CD14-positive monocyte (primary cell): ENCODE data around the gene C2orf76. TPM values are rescaled to one million over a fixed set of nuclear protein-coding genes. Genes with fewer than 3 reads are reported as not detected.

Experiments used
- DNase-seq, 3 donors: peaks; one replicate each; pipeline ENCODE4 v3.0.0-alpha.2; 2011 to 2022
- H2AFZ ChIP-seq: 2 replicates; pipeline ENCODE4 v1.6.0; 2012; ENCODE audit warnings: mild to moderate bottlenecking, low read depth, low read length, inconsistent platforms; ENCODE audit not compliant: insufficient read depth, poor library complexity, severe bottlenecking
- H3K27ac ChIP-seq, 2 donors: 1 replicate in 1 of 2; 2 replicates in 1 of 2; pipeline ENCODE4 v1.5.1; 2012 to 2013; ENCODE audit warnings: low read length in 2 of 2, control low read depth in 1 of 2, inconsistent platforms in 1 of 2, low read depth in 1 of 2, mild to moderate bottlenecking in 1 of 2
- H3K27me3 ChIP-seq, 2 donors: one replicate each; pipeline versions ENCODE4 v1.6.0 to v1.6.1; 2011 to 2013; ENCODE audit warnings: low read length in 2 of 2; ENCODE audit not compliant: control insufficient read depth in 2 of 2, insufficient read depth in 2 of 2
- H3K36me3 ChIP-seq, 2 donors: replicated peaks in 1 of 2; 1 replicate in 1 of 2; 2 replicates in 1 of 2; pipeline versions ENCODE4 v1.5.1 to v1.6.1; 2012 to 2013; ENCODE audit warnings: low read length in 2 of 2, control low read depth in 1 of 2, inconsistent platforms in 1 of 2, mild to moderate bottlenecking in 1 of 2; ENCODE audit not compliant: insufficient read depth in 2 of 2, control insufficient read depth in 1 of 2
- H3K4me1 ChIP-seq, 2 donors: 1 replicate in 1 of 2; 2 replicates in 1 of 2; pipeline versions ENCODE4 v1.5.1 to v1.6.1; 2012 to 2013; ENCODE audit warnings: low read length in 2 of 2, control low read depth in 1 of 2, inconsistent platforms in 1 of 2, mild to moderate bottlenecking in 1 of 2, moderate library complexity in 1 of 2; ENCODE audit not compliant: insufficient read depth in 2 of 2, control insufficient read depth in 1 of 2
- H3K4me2 ChIP-seq: replicated peaks from 2 replicates; pipeline ENCODE3; 2012; ENCODE audit warnings: low read length, moderate library complexity, mild to moderate bottlenecking; ENCODE audit not compliant: poor library complexity, severe bottlenecking; ENCODE audit errors: extremely low read depth
- H3K4me3 ChIP-seq, 3 experiments: fragments of 200-600 bp in 1 of 3; sonication (generic) in 1 of 3; replicated peaks in 1 of 3; 1 replicate in 2 of 3; 2 replicates in 1 of 3; pipeline ENCODE4 v1.5.1; 2011 to 2013; ENCODE audit warnings: low read length in 3 of 3, mild to moderate bottlenecking in 3 of 3, control low read depth in 2 of 3, low read depth in 2 of 3, inconsistent platforms in 1 of 3, moderate library complexity in 1 of 3
- H3K79me2 ChIP-seq: 2 replicates; pipeline ENCODE4 v1.6.0; 2012; ENCODE audit warnings: mild to moderate bottlenecking, control low read depth, inconsistent platforms, low read length, moderate library complexity; ENCODE audit not compliant: insufficient read depth
- H3K9ac ChIP-seq: 2 replicates; pipeline ENCODE4 v1.6.0; 2017; ENCODE audit warnings: low read length, mild to moderate bottlenecking; ENCODE audit not compliant: insufficient read depth, poor library complexity, severe bottlenecking
- H3K9me3 ChIP-seq, 2 donors: replicated peaks in 1 of 2; 1 replicate in 1 of 2; 2 replicates in 1 of 2; pipeline versions ENCODE4 v1.5.1 to v1.6.1; 2012 to 2013; ENCODE audit warnings: low read length in 2 of 2, control low read depth in 1 of 2; ENCODE audit not compliant: control insufficient read depth in 1 of 2, insufficient read depth in 1 of 2
- H4K20me1 ChIP-seq: 2 replicates; pipeline ENCODE4 v1.6.0; 2012; ENCODE audit warnings: mild to moderate bottlenecking, low read length, control low read depth, moderate library complexity; ENCODE audit not compliant: insufficient read depth
- H3K27ac Mint-ChIP-seq, 7 donors: one replicate each; pipeline ENCODE4 v1.8.0; 2020; ENCODE audit warnings: mild to moderate bottlenecking in 7 of 7, mixed read lengths in 7 of 7, moderate library complexity in 6 of 7, inconsistent platforms in 2 of 7
- H3K27me3 Mint-ChIP-seq, 3 donors: one replicate each; pipeline ENCODE4 v1.8.0; 2021 to 2022; ENCODE audit warnings: low read depth in 3 of 3, mild to moderate bottlenecking in 3 of 3, mixed read lengths in 3 of 3, moderate library complexity in 3 of 3, inconsistent platforms in 1 of 3
- H3K36me3 Mint-ChIP-seq, 2 donors: one replicate each; pipeline ENCODE4 v1.8.0; 2020; ENCODE audit warnings: mixed read lengths in 2 of 2, inconsistent platforms in 1 of 2, mild to moderate bottlenecking in 1 of 2
- H3K4me1 Mint-ChIP-seq: one replicate; pipeline ENCODE4 v1.8.0; 2020; ENCODE audit warnings: mild to moderate bottlenecking, mixed read lengths
- H3K4me3 Mint-ChIP-seq, 2 donors: one replicate each; pipeline ENCODE4 v1.8.0; 2020; ENCODE audit warnings: mild to moderate bottlenecking in 2 of 2, mixed read lengths in 2 of 2, moderate library complexity in 1 of 2
- H3K9me3 Mint-ChIP-seq, 7 donors: one replicate each; pipeline ENCODE4 v1.8.0; 2020 to 2022; ENCODE audit warnings: mixed read lengths in 7 of 7, mild to moderate bottlenecking in 6 of 7, moderate library complexity in 6 of 7, inconsistent platforms in 2 of 7
- WGBS: methylation state at CpG from one replicate; pipeline ENCODE4 v1.1.5; 2013; ENCODE audit warnings: missing lambda C conversion rate; ENCODE audit not compliant: insufficient coverage; 5-methylcytosine and 5-hydroxymethylcytosine counted together
- intact Hi-C, 2 donors: fragments of 100-400 bp; cut with micrococcal nuclease; formaldehyde crosslinking; loops; one replicate each; pipeline versions ENCODE4 v1.15.0 to v1.15.1; 2023
- polyA plus RNA-seq, 3 donors: library from polyadenylated mRNA; depleted of rRNA in 1 of 3; unstranded in 2 of 3; stranded (reverse) in 1 of 3; fragments of 300-500 nt in 2 of 3; fragments of >200 nt in 1 of 3; fragmentation: Illumina TruSeq in 2 of 3; gene quantifications; 1 replicate in 2 of 3; 2 replicates in 1 of 3; pipeline ENCODE4 v1.2.3, GENCODE V29; 2012 to 2021
- TF ChIP-seq, protein P1 (sequence below): fragments of 200-600 bp; IDR thresholded peaks from one replicate; pipeline ENCODE4 v1.8.0; 2022; ENCODE audit warnings: antibody characterized with exemption, mild to moderate bottlenecking

Gene C2orf76
- polyA plus RNA-seq, 3 donors: 9.7 to 32.5 (median 31.0) TPM

DNA sequence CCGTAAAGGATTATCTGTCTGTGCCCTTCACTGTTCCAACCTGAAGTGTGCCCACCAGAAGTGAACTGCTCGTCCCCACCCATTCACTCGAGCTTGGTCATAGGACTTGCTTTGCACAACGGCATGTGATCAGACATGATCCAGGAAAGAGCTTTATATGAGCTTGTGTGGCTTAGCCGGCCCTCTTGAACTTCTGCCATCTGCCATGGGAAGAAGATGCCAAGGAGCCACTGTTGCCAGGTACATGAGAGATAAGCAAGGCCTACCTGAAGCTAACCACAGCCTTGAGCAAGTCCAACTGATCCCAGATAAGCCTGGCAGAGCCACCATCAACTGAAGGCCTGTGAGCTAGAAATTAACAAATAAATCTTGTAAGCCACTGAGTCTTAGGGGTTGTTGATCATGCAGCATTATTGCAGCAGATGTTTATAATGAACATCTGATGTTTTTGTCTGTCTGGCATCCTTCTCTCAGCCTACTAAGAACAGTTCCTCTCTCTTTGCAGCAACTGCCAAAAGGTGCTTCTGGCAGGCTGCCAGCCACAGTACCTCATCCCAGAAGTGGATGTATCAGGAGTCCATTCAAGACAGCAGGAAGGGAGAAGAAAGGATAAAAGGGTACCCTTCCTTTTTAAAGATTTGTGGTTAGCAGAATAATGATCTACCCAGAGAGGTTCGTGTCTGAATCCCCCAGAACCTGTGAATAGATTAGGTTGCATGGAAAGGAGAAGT lies 16.9 kb upstream of the C2orf76 start:
- H3K36me3 ChIP-seq: no peaks in the 10 kb centered on the region
- H3K9ac ChIP-seq: no peak overlapping the region
- Mint-ChIP-seq H3K27me3 (no peaks in the 10 kb centered on the region), H3K27ac (no peak overlapping the region), H3K4me3 (no peak overlapping the region), H3K36me3 (no peaks in the 10 kb centered on the region), H3K4me1 (peaks cover 19% of the 10 kb centered on the region), H3K9me3 (no peaks in the 10 kb centered on the region)
- H3K9me3 ChIP-seq: no peaks in the 10 kb centered on the region
- peaks cover 15 to 22% of the 10 kb centered on the region in 2 donors for H3K4me1 ChIP-seq
- WGBS: 80% methylated on average over 6 of the region's 6 CpGs
- no peaks in the 10 kb centered on the region for H3K79me2 ChIP-seq
- H3K4me2 ChIP-seq: no peak overlapping the region
- H3K4me3 ChIP-seq: no peak overlapping the region
- H4K20me1 ChIP-seq: no peaks in the 10 kb centered on the region
- DNase-seq: no peak
- no peak overlapping the region for H3K27ac ChIP-seq
- no peaks in the 10 kb centered on the region for H3K27me3 ChIP-seq
- TF ChIP-seq, protein P1, sequence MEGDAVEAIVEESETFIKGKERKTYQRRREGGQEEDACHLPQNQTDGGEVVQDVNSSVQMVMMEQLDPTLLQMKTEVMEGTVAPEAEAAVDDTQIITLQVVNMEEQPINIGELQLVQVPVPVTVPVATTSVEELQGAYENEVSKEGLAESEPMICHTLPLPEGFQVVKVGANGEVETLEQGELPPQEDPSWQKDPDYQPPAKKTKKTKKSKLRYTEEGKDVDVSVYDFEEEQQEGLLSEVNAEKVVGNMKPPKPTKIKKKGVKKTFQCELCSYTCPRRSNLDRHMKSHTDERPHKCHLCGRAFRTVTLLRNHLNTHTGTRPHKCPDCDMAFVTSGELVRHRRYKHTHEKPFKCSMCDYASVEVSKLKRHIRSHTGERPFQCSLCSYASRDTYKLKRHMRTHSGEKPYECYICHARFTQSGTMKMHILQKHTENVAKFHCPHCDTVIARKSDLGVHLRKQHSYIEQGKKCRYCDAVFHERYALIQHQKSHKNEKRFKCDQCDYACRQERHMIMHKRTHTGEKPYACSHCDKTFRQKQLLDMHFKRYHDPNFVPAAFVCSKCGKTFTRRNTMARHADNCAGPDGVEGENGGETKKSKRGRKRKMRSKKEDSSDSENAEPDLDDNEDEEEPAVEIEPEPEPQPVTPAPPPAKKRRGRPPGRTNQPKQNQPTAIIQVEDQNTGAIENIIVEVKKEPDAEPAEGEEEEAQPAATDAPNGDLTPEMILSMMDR: no peak
- intact Hi-C loops: no loop called here
- H2AFZ ChIP-seq: peak overlapping the region; percentile 8

DNA sequence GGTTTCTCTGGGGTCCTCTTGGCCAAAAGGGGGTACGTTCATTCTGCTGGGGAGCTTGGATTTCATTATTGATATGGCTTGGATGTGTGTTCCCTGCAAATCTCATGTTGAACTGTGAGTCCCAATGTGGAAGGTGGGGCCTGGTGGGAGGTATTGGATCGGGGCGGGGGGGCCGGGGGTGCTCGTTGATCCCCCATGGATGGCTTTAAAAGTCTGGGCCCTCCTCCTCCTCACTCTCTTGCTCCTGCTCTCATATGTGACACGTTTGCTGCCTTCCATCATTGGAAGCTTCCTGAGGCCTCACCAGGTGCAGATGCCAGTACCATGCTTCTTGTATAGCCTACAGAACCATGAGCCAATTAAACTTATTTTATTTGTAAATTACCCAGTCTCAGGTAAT lies 11.9 kb upstream of the C2orf76 start:
- H3K36me3 ChIP-seq: peaks cover under 1 to 4% of the 10 kb centered on the region in 2 donors
- WGBS: 94% methylated on average over 2 of the region's 6 CpGs
- H3K4me3 ChIP-seq: no peak overlapping the region
- peaks cover 0 to 11% of the 10 kb centered on the region in 2 donors for H3K4me1 ChIP-seq
- peaks cover under 1 to 1% of the 10 kb centered on the region in 2 donors for H3K9me3 ChIP-seq
- Mint-ChIP-seq H3K27me3 (peaks cover 0 to 2% (median 0%) of the 10 kb centered on the region in 3 donors), H3K27ac (no peak overlapping the region), H3K9me3 (peaks cover 4 to 10% (median 6%) of the 10 kb centered on the region in 7 donors), H3K36me3 (peaks cover 12 to 15% of the 10 kb centered on the region in 2 donors), H3K4me3 (no peak overlapping the region), H3K4me1 (peaks cover 3% of the 10 kb centered on the region)
- H4K20me1 ChIP-seq: no peaks in the 10 kb centered on the region
- no peak overlapping the region for H3K9ac ChIP-seq
- no peaks in the 10 kb centered on the region for H3K79me2 ChIP-seq
- DNase-seq: no peak
- no peak overlapping the region for H3K27ac ChIP-seq
- no peak overlapping the region for H2AFZ ChIP-seq
- intact Hi-C loops: no loop called here
- no peaks in the 10 kb centered on the region for H3K27me3 ChIP-seq
- no peak overlapping the region for H3K4me2 ChIP-seq
- TF ChIP-seq, protein P1: no peak
